NCI-H2196 treated with DMSO at 0.1 percent for 48 hours (cell line): ENCODE measurements around the gene HSPA4L.

Experiments used
- DNase-seq: peaks from one replicate; lab custom pipeline; 2025; ENCODE audit not compliant: unreplicated experiment; lab: John Stamatoyannopoulos, UW

Gene HSPA4L

DNA sequence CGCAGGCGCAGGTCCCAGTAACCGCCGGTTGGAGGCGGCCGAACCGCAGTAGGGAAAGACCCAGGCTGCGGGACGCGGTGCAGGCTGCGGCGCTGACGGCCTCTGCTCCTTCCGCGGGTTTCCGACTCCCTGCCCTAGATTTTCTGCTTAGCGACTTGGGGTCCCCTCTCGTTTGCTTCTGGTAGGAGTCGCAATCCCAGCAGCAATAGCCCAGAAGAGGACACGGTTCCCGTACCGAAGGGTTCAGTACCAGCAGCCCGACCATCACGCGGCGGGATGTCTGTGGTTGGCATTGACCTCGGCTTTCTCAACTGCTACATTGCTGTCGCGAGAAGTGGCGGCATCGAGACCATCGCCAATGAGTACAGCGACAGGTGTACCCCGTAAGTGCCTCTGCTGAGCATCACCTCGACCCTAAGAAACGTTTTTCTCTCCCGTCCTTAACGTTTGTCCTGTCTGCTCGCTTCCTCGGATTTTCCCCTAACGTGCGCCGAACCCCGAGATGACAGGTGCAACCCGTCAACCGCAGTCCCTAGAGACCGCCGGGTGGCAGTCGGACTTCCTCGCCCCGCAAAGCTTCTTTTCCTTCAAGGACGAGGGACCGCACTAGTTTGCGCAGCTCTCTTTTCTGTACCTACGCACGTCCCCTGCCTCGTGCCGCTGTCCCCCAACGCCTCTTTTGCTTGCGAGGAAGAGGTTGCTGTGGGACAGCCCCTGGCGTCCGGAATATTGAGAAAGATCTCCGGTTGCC lies at the start of gene HSPA4L:
TSS of gene HSPA4L (plus strand) at position 48 of the 751 bp plus-strand sequence. CDS start at position 277, 229 bp downstream.
- peak; percentile 22 for DNase-seq

DNA sequence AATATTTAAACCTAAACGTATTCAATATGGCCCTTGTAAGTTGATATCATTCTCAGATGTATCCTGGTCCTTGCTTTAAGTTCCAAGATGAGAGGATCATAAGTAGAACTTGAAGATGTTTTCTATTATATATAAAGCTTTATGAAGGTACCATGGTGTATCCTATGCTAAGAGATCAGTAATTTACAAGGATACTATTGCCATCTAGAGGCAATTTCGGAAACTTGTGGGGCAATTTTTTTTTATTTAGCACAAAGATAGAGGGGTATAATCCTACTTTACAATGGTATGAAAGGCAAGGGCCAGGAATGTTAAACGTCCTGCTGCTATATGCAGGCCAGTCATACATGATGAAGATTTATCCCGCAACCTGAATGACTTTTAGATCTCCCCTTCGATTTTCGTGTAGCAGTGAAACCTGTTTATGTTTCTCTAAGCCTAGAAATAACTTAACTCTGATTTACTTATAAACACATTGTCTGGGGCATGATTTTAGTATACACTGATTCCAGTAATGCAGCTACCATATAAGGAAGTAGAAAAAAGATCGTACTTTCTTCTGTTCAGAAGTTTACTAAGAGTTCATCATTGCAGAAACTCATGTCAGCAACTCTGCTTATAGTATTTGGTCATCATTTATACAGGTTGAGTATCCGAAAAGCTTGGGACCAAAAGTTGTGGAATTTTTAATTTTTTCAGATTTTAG lies 49.3 kb upstream of the HSPA4L start:
- DNase-seq: peak; percentile 1

- no peak for DNase-seq
Measured at GRCh38 chr4:127734976-127735375, 47.1 kb upstream of the HSPA4L start.

- no peak for DNase-seq
Measured at GRCh38 chr4:127737295-127737694, 44.8 kb upstream of the HSPA4L start.

DNA sequence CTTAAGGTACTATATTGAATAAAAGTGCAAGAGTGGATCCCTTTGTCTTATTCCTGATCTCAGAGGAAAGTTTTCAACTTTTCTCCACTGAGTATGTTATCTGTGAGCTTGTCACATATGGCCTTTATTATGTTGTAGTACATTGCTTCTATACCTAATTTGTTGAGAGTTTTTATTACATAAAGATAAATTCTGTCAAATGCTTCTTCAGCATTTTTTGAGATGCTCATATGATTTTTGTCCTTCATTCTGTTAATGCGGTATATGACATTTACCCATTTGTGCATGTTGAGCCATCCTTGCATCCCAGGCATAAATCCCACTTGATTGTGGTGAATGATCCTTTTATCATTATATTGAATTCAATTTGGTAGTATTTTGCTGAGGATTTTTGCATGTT lies 40.9 kb upstream of the HSPA4L start:
- DNase-seq: no peak

- DNase-seq: no peak
Measured at GRCh38 chr4:127747883-127748282, 34.2 kb upstream of the HSPA4L start.

DNA sequence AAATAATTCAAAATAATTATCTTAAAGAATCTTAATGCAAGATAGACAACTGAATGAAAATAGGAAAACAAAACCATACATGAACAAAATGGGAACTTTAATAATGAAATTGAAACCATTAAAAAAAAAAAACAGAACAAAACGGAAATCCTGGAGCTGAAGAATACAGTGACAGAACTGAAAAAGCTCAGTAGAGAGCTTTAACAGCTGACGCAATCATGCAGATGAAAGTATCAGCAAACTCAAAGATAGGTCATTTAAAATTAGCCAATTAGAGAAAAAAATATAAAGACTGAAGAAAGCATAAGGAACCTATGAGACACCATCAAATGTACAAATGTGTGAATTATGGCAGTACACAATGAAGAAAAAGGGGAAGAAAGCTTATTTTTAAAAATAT lies 33.2 kb upstream of the HSPA4L start:
- no peak for DNase-seq

- no peak for DNase-seq
Measured at GRCh38 chr4:127756906-127757305, 25.2 kb upstream of the HSPA4L start.

DNA sequence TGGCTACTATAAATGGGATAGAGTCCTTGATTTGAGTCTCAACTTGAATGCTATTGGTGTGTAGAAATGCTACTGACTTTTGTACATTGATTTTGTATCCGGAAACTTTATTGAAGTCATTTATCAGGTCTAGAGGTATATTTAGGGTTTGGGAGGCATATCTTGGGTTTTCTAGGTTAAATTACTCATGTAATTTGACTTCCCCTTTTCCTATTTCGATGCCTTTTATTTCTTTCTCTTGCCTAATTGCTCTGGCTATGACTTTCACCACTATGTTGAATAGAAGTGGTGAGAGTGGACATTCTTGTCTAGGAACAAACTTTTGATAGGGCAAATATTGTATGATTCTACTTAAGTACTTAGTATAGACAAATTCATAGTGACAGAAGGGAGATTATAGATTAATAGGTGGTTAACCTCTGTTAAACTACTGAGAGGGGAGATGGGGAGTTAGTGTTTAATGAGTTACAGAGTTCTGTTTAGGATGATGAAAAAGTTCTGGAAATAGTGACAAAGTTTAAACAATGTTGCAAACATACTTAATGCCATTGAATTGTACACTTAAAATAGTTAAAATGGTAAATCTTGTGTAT lies 22.8 kb upstream of the HSPA4L start:
- DNase-seq: no peak

DNA sequence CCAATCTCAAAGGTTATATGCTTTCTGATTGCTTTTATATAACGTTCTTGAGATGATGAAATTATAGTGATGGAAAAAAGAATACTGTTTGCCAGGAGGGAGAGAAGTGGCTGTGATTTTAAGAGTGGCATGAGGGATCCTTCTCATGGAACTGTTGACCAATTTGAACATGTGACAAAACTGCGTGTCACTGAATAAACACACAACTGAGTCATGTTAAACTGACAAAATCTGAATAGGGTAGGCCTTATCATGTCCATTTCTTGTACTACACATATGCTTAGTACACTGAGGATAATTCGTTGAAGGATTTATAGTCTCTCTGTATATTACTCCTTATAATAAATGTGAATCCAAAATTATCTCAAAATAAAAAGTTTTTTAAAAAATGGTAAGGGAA lies 22.2 kb upstream of the HSPA4L start:
- DNase-seq: no peak

GRCh38 chr4:127771535-127772275 lies 10.4 kb upstream of the HSPA4L start:
- no peak for DNase-seq

GRCh38 chr4:127772769-127773671 lies 9.1 kb upstream of the HSPA4L start:
- no peak for DNase-seq

- DNase-seq: no peak
Measured at GRCh38 chr4:127775843-127776242, 6.3 kb upstream of the HSPA4L start.

GRCh38 chr4:127776620-127777019 lies 5.5 kb upstream of the HSPA4L start:
- no peak for DNase-seq

DNA sequence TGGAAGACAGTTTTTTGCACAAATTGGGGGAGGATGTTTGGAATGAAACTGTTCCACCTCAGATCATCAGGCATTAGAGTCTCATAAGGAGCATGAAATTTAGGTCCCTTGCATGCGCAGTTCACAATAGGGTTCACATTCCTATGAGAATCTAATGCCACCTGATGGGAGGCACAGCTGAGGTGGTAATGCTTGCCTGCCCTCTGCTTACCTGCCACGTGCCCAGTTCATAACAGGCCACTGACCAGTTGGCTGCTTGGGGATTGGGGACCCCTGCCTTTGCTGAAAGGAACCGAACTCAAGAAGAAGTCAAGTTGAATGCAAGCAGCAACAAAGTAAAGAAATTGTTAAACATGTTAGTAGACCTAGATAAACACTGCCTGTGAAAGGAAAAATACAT lies 4.6 kb upstream of the HSPA4L start:
- no peak for DNase-seq

GRCh38 chr4:127778102-127778501 lies 4.0 kb upstream of the HSPA4L start:
- DNase-seq: no peak

DNA sequence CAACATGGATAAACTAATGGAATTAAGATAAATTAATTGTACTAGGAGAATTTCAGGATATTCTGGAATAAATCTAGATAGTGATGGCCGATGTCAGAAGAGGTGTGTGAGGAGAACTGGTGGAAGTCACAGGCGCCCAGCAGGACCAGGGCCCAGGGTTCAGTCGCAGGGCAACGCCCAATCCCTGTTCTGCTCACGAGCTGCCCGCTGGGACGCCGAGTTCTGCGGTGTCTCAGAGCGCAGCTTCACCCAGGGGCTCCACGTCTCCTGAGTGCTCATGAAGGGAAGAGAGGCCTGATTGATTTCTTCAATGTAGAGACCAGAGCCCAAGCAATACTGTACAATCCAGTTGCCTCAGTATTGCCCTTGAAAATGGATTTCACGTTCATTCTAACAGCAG lies 1.5 kb upstream of the HSPA4L start:
- no peak for DNase-seq

- DNase-seq: no peak
Measured at GRCh38 chr4:127781300-127782024, 660 bp upstream of the HSPA4L start.

DNA sequence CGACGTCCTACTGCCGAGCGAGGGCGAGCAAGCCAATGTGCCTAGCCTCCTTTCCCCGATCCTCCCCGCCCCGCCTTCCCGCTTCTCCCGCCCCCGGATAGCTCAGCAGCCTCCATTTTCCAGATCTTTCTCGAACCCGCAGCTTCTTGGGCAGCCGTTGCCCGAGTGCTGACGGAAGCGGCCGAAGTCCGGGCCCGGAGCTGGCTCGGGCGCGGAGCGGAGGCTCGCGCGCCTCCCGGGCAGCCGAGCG lies 172 bp upstream of the HSPA4L start:
- DNase-seq: peak; percentile 38
